Activated CD8-positive, alpha-beta T cell treated with anti-CD3 and anti-CD28 coated beads, Interleukin-2, amount 10 ng/mL, durations not matched to agents 7 days and 5 days (primary cell): ENCODE data around the gene EIF4G2. TPM values are rescaled to one million over a fixed set of nuclear protein-coding genes. Genes with fewer than 3 reads are reported as not detected.

ENCODE experiments used
- ATAC-seq: fragments of 150-1000 bp; cut with Tn5 transposase; one replicate; pipeline ENCODE4 v1.10.0; 2021; ENCODE audit warnings: moderate library complexity
- CTCF ChIA-PET: fragments of 350-600 bp; sonication (Branson Sonifier 250); formaldehyde crosslinking; loops from one replicate; lab custom pipeline; 2021; ENCODE audit warnings: antibody characterized with exemption; lab: Charles Lee
- POLR2A ChIA-PET: fragments of 350-600 bp; sonication (Branson Sonifier 250); formaldehyde crosslinking; loops from one replicate; lab custom pipeline; 2021; ENCODE audit warnings: antibody characterized with exemption; lab: Charles Lee
- DNase-seq: peaks from one replicate; pipeline ENCODE4 v3.0.0-alpha.2; 2020
- H3K27ac Mint-ChIP-seq: one replicate; pipeline ENCODE4 v1.8.0; 2021; ENCODE audit warnings: mild to moderate bottlenecking, mixed read lengths
- H3K27me3 Mint-ChIP-seq: one replicate; pipeline ENCODE4 v1.8.0; 2021; ENCODE audit warnings: low read depth, mixed read lengths
- H3K36me3 Mint-ChIP-seq: one replicate; pipeline ENCODE4 v1.8.0; 2021; ENCODE audit warnings: low read depth, mixed read lengths
- H3K4me1 Mint-ChIP-seq: one replicate; pipeline ENCODE4 v1.8.0; 2021; ENCODE audit warnings: low read depth, mixed read lengths
- H3K4me3 Mint-ChIP-seq: one replicate; pipeline ENCODE4 v1.8.0; 2021; ENCODE audit warnings: mild to moderate bottlenecking, mixed read lengths
- H3K9me3 Mint-ChIP-seq: one replicate; pipeline ENCODE4 v1.8.0; 2022; ENCODE audit warnings: mixed read lengths; ENCODE audit not compliant: insufficient read depth
- total RNA-seq, 2 experiments: library from RNA; stranded (reverse); gene quantifications; one replicate each; pipeline ENCODE4 v1.2.3, GENCODE V29; 2021

Gene EIF4G2
- total RNA-seq, 2 experiments from 2014 or later: 667 to 682 TPM

DNA sequence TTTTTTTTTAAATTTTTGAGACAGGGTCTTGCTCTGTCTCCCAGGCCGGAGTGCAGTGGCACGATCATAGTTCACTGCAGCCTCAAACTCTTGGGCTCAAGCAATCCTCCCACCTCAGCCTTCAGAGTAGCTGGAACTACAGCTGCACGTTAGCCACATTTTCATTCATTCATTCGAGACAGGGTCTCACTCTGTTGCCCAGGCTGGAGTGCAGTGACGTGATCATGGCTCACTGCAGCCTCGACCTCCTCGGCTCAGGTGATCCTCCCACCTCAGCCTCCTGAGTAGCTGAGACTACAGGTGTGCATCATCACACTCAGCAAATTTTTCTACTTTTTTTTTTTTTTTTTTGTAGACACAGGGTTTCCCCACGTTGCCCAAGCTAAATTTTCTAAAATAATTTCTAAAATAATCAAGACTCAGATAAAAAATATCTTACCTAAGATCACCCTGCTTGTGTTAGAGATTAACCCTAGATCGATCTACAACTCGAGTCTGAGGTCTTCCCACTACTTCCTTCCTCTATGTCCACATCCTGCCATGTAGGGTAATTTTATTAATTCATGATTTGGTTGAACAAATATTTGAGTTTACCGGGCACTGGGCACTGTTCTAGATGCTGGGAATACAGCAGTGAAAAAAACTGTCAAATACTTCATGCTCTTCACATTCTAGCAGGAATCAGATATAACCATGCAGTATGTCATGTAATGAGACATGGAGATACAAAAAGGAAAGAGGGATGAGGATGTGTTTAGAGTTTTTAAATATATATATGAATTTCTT is 15.1 kb downstream of the EIF4G2 start:
- no peaks in the 10 kb centered on the region for H3K9me3 Mint-ChIP-seq
- H3K36me3 Mint-ChIP-seq: peaks cover 37% of the 10 kb centered on the region
- no peak for DNase-seq
- CTCF ChIA-PET: interaction anchor here (0.7 to 7.7 kb wide), 50 partner anchors 9 to 994 kb away, joined by 3 to 78 read pairs (median 6); partner anchors contain the start of genes CTR9, EIF4G2 and ZBED5
- POLR2A ChIA-PET: interaction anchor here (0.7 to 3.7 kb wide), 4 partner anchors 9 to 64 kb away, joined by 3 to 38 read pairs (median 10); partner anchors contain the start of genes EIF4G2 and ZBED5
- no peak for ATAC-seq
- H3K4me3 Mint-ChIP-seq: peak overlapping the region; percentile 45
- peaks cover 46% of the 10 kb centered on the region for H3K4me1 Mint-ChIP-seq
- peak overlapping the region; percentile 40 for H3K27ac Mint-ChIP-seq
- peaks cover 16% of the 10 kb centered on the region for H3K27me3 Mint-ChIP-seq

GRCh38 chr11:10792385-10793068 is 16.2 kb downstream of the EIF4G2 start:
- ATAC-seq (peak; percentile 87), DNase-seq (peak; percentile 88)
- Mint-ChIP-seq H3K36me3 (peaks cover 29% of the 10 kb centered on the region), H3K4me3 (no peak overlapping the region), H3K4me1 (peaks cover 36% of the 10 kb centered on the region), H3K27ac (no peak overlapping the region), H3K27me3 (peaks cover 16% of the 10 kb centered on the region), H3K9me3 (no peaks in the 10 kb centered on the region)
- ChIA-PET POLR2A (interaction anchor here (0.6 to 3.7 kb wide), 5 partner anchors 11 to 230 kb away, joined by 3 to 38 read pairs (median 8); partner anchors contain the start of genes EIF4G2 and ZBED5), CTCF (interaction anchor here (0.6 to 7.7 kb wide), 62 partner anchors 10 to 1057 kb away, joined by 3 to 78 read pairs (median 5); partner anchors contain the start of genes CTR9, EIF4G2 and ZBED5)

GRCh38 chr11:10786451-10786850 is 22.3 kb downstream of the EIF4G2 start:
- Mint-ChIP-seq H3K36me3 (no peaks in the 10 kb centered on the region), H3K4me1 (no peaks in the 10 kb centered on the region), H3K27ac (no peak overlapping the region), H3K9me3 (no peaks in the 10 kb centered on the region), H3K27me3 (peaks cover 8% of the 10 kb centered on the region), H3K4me3 (no peak overlapping the region)
- DNase-seq: no peak
- ATAC-seq: no peak
- ChIA-PET CTCF (interaction anchor here (0.6 to 1.0 kb wide), 2 partner anchors 15 to 17 kb away, joined by 3 to 4 read pairs; no protein-coding TSS in a partner anchor), POLR2A (no interaction called here)

DNA sequence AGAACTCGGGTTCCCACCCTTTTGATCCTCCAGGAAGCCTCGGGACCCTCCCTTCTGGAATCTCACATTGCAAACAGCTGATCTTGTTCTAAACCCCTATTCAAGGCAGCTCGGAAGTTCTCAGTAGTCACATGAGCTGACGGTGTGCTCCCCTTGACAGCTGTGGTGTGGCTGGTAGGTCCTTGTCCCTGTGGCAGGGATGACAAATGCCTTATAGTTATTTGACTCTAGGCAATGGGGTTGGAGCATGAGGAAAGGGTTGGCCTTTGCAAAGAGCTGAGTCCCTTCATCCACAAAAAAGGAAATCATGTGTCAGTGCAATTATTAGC is 23.6 kb downstream of the EIF4G2 start:
- H3K9me3 Mint-ChIP-seq: no peaks in the 10 kb centered on the region
- no peak for DNase-seq
- H3K4me1 Mint-ChIP-seq: no peaks in the 10 kb centered on the region
- POLR2A ChIA-PET: no interaction called here
- no peak overlapping the region for H3K4me3 Mint-ChIP-seq
- CTCF ChIA-PET: interaction anchor here (0.6 to 5.3 kb wide), 5 partner anchors 8 to 1064 kb away, joined by 3 to 36 read pairs (median 3); no protein-coding TSS in a partner anchor
- no peaks in the 10 kb centered on the region for H3K36me3 Mint-ChIP-seq
- ATAC-seq: no peak
- H3K27ac Mint-ChIP-seq: no peak overlapping the region
- peaks cover 2% of the 10 kb centered on the region for H3K27me3 Mint-ChIP-seq

- no peak for DNase-seq
- no peaks in the 10 kb centered on the region for H3K9me3 Mint-ChIP-seq
- H3K27me3 Mint-ChIP-seq: no peaks in the 10 kb centered on the region
- H3K27ac Mint-ChIP-seq: no peak overlapping the region
- ChIA-PET POLR2A (interaction anchor here (0.6 kb wide), 1 partner anchor 88 kb away, joined by 3 read pairs; no protein-coding TSS in a partner anchor), CTCF (interaction anchor here (0.8 to 5.3 kb wide), 6 partner anchors 8 to 243 kb away, joined by 3 to 36 read pairs (median 4); no protein-coding TSS in a partner anchor)
- H3K4me3 Mint-ChIP-seq: no peak overlapping the region
- peaks cover 2% of the 10 kb centered on the region for H3K36me3 Mint-ChIP-seq
- no peak for ATAC-seq
- H3K4me1 Mint-ChIP-seq: no peaks in the 10 kb centered on the region
Observed at GRCh38 chr11:10784232-10785145, 24.2 kb downstream of the EIF4G2 start.

DNA sequence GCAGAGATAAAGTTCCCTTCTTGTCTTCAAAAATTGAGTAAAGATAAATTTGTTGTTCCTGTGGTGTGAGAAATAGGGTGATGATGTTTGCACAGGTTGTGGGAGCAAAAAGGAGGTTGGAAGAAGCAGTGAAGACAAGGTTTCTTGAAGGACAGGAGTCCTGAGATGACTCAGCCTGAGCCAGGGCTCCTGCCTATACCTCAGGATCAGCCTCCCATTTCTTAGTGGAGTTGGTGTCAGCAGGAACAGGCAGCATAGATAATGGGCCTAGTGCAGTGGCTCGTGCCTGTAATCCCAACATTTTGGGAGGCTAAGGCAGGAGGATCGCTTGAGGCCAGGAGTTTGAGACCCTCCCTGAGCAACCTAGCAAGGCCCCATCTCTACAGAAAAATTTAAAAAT is 28.7 kb downstream of the EIF4G2 start:
- peaks cover 29% of the 10 kb centered on the region for H3K36me3 Mint-ChIP-seq
- ChIA-PET POLR2A (interaction anchor here (0.9 to 1.1 kb wide), 2 partner anchors 11 to 24 kb away, joined by 3 read pairs; no protein-coding TSS in a partner anchor), CTCF (interaction anchor here (0.9 to 5.3 kb wide), 3 partner anchors 9 to 244 kb away, joined by 3 to 36 read pairs (median 6); no protein-coding TSS in a partner anchor)
- H3K4me1 Mint-ChIP-seq: no peaks in the 10 kb centered on the region
- DNase-seq: no peak
- H3K27ac Mint-ChIP-seq: no peak overlapping the region
- no peaks in the 10 kb centered on the region for H3K27me3 Mint-ChIP-seq
- no peak overlapping the region for H3K4me3 Mint-ChIP-seq
- H3K9me3 Mint-ChIP-seq: no peaks in the 10 kb centered on the region
- ATAC-seq: no peak

DNA sequence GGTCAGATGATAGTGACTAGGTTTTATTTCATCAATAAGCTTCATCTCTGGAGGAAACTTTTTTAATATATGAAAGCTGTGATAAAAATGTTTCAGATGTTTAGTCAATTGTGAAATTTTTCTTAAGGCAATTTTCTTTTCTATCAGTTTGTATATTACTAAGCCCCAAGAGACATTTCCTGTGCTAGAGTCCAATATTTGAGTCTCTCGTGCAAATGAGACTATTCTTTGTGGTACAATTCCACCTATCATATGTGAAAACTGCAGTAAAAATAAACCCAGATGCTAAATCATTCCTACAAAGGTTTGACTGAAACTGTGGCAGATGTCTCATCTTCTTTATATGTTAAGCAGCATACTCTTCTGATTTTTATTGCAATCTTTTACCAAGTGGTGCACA is 29.6 kb downstream of the EIF4G2 start:
- POLR2A ChIA-PET: no interaction called here
- Mint-ChIP-seq H3K9me3 (no peaks in the 10 kb centered on the region), H3K36me3 (peaks cover 39% of the 10 kb centered on the region), H3K27ac (no peak overlapping the region), H3K4me3 (no peak overlapping the region), H3K4me1 (no peaks in the 10 kb centered on the region), H3K27me3 (no peaks in the 10 kb centered on the region)
- ATAC-seq (no peak), DNase-seq (no peak)
- CTCF ChIA-PET: interaction anchor here (1.2 kb wide), 1 partner anchor 11 kb away, joined by 3 read pairs; no protein-coding TSS in a partner anchor

DNA sequence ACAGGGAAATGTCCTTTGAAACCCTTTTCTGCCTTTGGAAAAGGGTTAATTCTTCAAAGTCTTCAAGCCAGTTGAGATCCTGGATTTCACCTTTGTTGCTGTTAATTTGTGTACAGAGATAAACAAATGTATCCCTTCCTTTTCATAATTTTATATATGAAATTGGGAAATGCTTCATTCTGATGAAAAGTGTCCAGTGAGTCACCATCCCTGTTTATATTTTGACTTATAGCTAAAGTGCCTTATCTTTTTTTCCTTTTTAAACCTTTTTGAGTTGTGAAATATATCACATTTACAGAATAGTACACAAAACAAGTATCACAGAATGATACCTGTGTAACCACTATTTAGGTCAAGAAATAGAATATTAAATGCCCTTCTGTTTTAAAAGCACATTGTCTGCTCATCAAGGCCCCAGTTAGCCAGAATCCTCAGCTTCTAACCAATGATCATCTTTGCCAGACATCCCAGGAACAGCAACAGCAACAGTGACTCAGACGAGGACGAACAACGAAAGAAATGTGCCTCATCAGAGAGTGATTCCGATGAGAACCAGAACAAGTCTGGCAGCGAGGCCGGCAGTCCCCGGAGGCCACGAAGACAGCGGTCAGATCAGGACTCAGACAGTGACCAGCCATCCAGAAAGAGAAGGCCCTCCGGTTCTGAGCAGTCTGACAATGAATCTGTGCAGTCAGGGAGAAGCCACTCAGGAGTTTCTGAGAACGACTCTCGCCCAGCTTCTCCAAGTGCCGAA is 30.3 kb downstream of the EIF4G2 start:
- no peak for ATAC-seq
- CTCF ChIA-PET: interaction anchor here (1.0 to 1.2 kb wide), 2 partner anchors 11 to 1009 kb away, joined by 3 read pairs; no protein-coding TSS in a partner anchor
- POLR2A ChIA-PET: no interaction called here
- Mint-ChIP-seq H3K27me3 (no peaks in the 10 kb centered on the region), H3K27ac (no peak overlapping the region), H3K9me3 (no peaks in the 10 kb centered on the region), H3K36me3 (peaks cover 44% of the 10 kb centered on the region), H3K4me1 (no peaks in the 10 kb centered on the region), H3K4me3 (no peak overlapping the region)
- DNase-seq: no peak

DNA sequence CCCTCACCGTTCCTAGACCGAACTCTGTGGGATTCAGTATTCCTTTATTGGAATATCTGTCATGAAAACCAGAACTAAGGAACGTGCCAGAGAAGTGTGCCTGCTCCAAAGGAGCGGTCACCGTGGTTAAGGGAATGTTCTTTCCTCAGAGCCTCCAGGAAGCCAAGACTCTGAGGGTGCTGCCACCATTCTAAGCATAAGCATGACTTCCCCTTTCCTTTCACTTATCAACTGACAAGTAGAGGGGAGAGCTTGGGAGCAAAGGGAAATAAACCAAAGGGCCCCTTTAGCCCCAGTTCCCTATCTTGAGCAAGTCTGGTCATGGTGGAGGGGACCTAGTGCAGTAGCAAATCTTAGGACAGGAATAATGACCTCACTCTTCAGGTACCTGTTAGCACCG is 30.9 kb downstream of the EIF4G2 start:
- ChIA-PET POLR2A (no interaction called here), CTCF (interaction anchor here (1.0 kb wide), 1 partner anchor 1010 kb away, joined by 3 read pairs; no protein-coding TSS in a partner anchor)
- no peak for DNase-seq

GRCh38 chr11:10777393-10777793 is 31.3 kb downstream of the EIF4G2 start:
- H3K27ac Mint-ChIP-seq: peak overlapping the region; percentile 40

More for the DNA sequence above, 30.9 kb downstream of the EIF4G2 start:
- Mint-ChIP-seq H3K36me3 (peaks cover 49% of the 10 kb centered on the region), H3K27ac (no peak overlapping the region), H3K27me3 (no peaks in the 10 kb centered on the region), H3K4me1 (no peaks in the 10 kb centered on the region), H3K4me3 (no peak overlapping the region), H3K9me3 (no peaks in the 10 kb centered on the region)
- no peak for ATAC-seq

More at GRCh38 chr11:10777393-10777793, 31.3 kb downstream of the EIF4G2 start:
- ChIA-PET POLR2A (no interaction called here), CTCF (interaction anchor here (1.0 kb wide), 1 partner anchor 1010 kb away, joined by 3 read pairs; no protein-coding TSS in a partner anchor)
- Mint-ChIP-seq H3K36me3 (peaks cover 52% of the 10 kb centered on the region), H3K27me3 (no peaks in the 10 kb centered on the region), H3K4me1 (no peaks in the 10 kb centered on the region), H3K9me3 (no peaks in the 10 kb centered on the region), H3K4me3 (no peak overlapping the region)
- DNase-seq (no peak), ATAC-seq (no peak)
